OCI-LY7 (cell line): ENCODE results near the gene VWC2L. TPM values are rescaled to one million over a fixed set of nuclear protein-coding genes. Genes with fewer than 3 reads are reported as not detected.

Source experiments
- BruUV-seq: library from RNA; stranded (reverse); fragments of 400-500 nt; replicated peaks from 2 replicates; lab custom pipeline; 2021; lab: Mats Ljungman, UMichigan
- CTCF ChIA-PET: fragments of 300-600 bp; sonication (Branson Sonifier 250); formaldehyde crosslinking; loops from one replicate; lab custom pipeline; 2022; ENCODE audit warnings: antibody characterized with exemption; ENCODE audit not compliant: unreplicated experiment; lab: Charles Lee
- POLR2A ChIA-PET: fragments of 300-600 bp; sonication (Branson Sonifier 250); formaldehyde crosslinking; loops from one replicate; lab custom pipeline; 2022; ENCODE audit warnings: antibody characterized with exemption; lab: Charles Lee
- DNase-seq: peaks from one replicate; pipeline ENCODE4 v3.0.0-alpha.2; 2015; ENCODE audit warnings: low spot score
- H2AFZ ChIP-seq: fragments of 200-600 bp; sonication (generic), shearing (Covaris generic); 2 replicates; pipeline ENCODE4 v1.6.1; 2014; ENCODE audit warnings: mild to moderate bottlenecking, antibody characterized with exemption, low read length, moderate library complexity
- H3K27ac ChIP-seq: fragments of 200-600 bp; sonication (generic); 2 replicates; pipeline ENCODE4 v1.5.1; 2014; ENCODE audit warnings: mixed run types, low read depth, mild to moderate bottlenecking, moderate library complexity, low read length, inconsistent platforms; ENCODE audit not compliant: poor library complexity, severe bottlenecking
- H3K36me3 ChIP-seq: fragments of 200-600 bp; sonication (generic); 2 replicates; pipeline ENCODE4 v1.6.1; 2014; ENCODE audit warnings: mild to moderate bottlenecking, antibody characterized with exemption, low read length, moderate library complexity, mixed read lengths; ENCODE audit not compliant: insufficient read depth
- H3K4me1 ChIP-seq: fragments of 200-600 bp; sonication (generic); 2 replicates; pipeline ENCODE4 v1.5.1; 2014; ENCODE audit warnings: mild to moderate bottlenecking, low read length; ENCODE audit not compliant: insufficient read depth, poor library complexity, severe bottlenecking
- H3K4me2 ChIP-seq: fragments of 200-600 bp; sonication (generic); 2 replicates; pipeline ENCODE4 v1.6.1; 2014; ENCODE audit warnings: mild to moderate bottlenecking, low read length
- H3K4me3 ChIP-seq: fragments of 200-600 bp; sonication (generic); 2 replicates; pipeline ENCODE4 v1.5.1; 2014; ENCODE audit warnings: mild to moderate bottlenecking, low read depth, low read length; ENCODE audit not compliant: poor library complexity, severe bottlenecking
- H3K79me2 ChIP-seq: fragments of 200-600 bp; sonication (generic); 2 replicates; pipeline ENCODE4 v1.6.1; 2016; ENCODE audit warnings: low read depth, mild to moderate bottlenecking, low read length, moderate library complexity, mixed read lengths; ENCODE audit not compliant: insufficient read depth
- H3K9me2 ChIP-seq: fragments of 200-600 bp; sonication (generic); 2 replicates; pipeline ENCODE4 v1.6.1; 2016; ENCODE audit warnings: mild to moderate bottlenecking, low read length, mixed read lengths; ENCODE audit not compliant: insufficient read depth
- H3K9me3 ChIP-seq: fragments of 200-600 bp; sonication (generic); 2 replicates; pipeline ENCODE4 v1.6.1; 2014; ENCODE audit warnings: mild to moderate bottlenecking, mixed run types, low read length, mixed read lengths
- H4K20me1 ChIP-seq: fragments of 200-600 bp; sonication (generic); 2 replicates; pipeline ENCODE4 v1.6.1; 2014; ENCODE audit warnings: mild to moderate bottlenecking, antibody characterized with exemption, low read length, moderate library complexity, mixed read lengths; ENCODE audit not compliant: insufficient read depth
- CTCF ChIP-seq: fragments of 200-600 bp; sonication (generic); conservative IDR thresholded peaks from 2 replicates; pipeline ENCODE4 v1.5.1; 2014; ENCODE audit warnings: mild to moderate bottlenecking, antibody characterized with exemption, low read length, moderate library complexity, mixed read lengths
- EZH2phosphoT487 ChIP-seq: fragments of 200-600 bp; sonication (generic); IDR thresholded peaks from 2 replicates; pipeline ENCODE4 v1.6.1; 2018; ENCODE audit warnings: low read depth, borderline replicate concordance, mild to moderate bottlenecking, mixed run types, antibody characterized with exemption, low read length, moderate library complexity, mixed read lengths
- intact Hi-C: fragments of 100-400 bp; cut with micrococcal nuclease; formaldehyde crosslinking; loops from one replicate; pipeline ENCODE4 v1.10.0; 2022; ENCODE audit not compliant: unreplicated experiment
- total RNA-seq, 2 experiments: library from RNA; depleted of rRNA in 1 of 2; stranded (reverse); fragments of >200 nt in 1 of 2; shearing (Covaris generic) in 1 of 2; gene quantifications; 2 replicates each; pipeline ENCODE4 v1.2.3, GENCODE V29; 2014 to 2022

The VWC2L gene
- total RNA-seq, 2 experiments from 2014 or later, result not detected

- no peak for DNase-seq
- Histone ChIP-seq H3K4me3 (no peak overlapping the region), H3K9me2 (no peaks in the 10 kb centered on the region), H4K20me1 (no peaks in the 10 kb centered on the region), H3K79me2 (no peaks in the 10 kb centered on the region), H3K4me2 (no peak overlapping the region), H3K27ac (no peak overlapping the region), H3K4me1 (no peaks in the 10 kb centered on the region), H3K9me3 (no peaks in the 10 kb centered on the region), H2AFZ (no peak overlapping the region), H3K36me3 (no peaks in the 10 kb centered on the region)
- TF ChIP-seq EZH2phosphoT487, result no peak
- TF ChIP-seq CTCF, result no peak
- POLR2A ChIA-PET, result interaction anchor here (0.6 kb wide), 1 partner anchor 30 kb away, joined by 3 read pairs; no protein-coding TSS in a partner anchor
- CTCF ChIA-PET, result no interaction called here
- no TSS peak for BruUV-seq
- intact Hi-C loops, result no loop called here
Observed at GRCh38 chr2:214367171-214367570, 43.7 kb upstream of the VWC2L start.

GRCh38 chr2:214376618-214377285 is 34.1 kb upstream of the VWC2L start:
- H3K36me3 ChIP-seq, result no peaks in the 10 kb centered on the region
- DNase-seq, result no peak
- ChIA-PET CTCF (no interaction called here), POLR2A (no interaction called here)
- H4K20me1 ChIP-seq, result no peaks in the 10 kb centered on the region
- no peaks in the 10 kb centered on the region for H3K9me3 ChIP-seq
- intact Hi-C loops, result no loop called here
- no peak overlapping the region for H3K27ac ChIP-seq
- H3K4me2 ChIP-seq, result no peak overlapping the region
- BruUV-seq, result no TSS peak
- no peak overlapping the region for H3K4me3 ChIP-seq
- H3K79me2 ChIP-seq, result no peaks in the 10 kb centered on the region
- H3K9me2 ChIP-seq, result no peaks in the 10 kb centered on the region
- TF ChIP-seq EZH2phosphoT487 (no peak), CTCF (no peak)
- H2AFZ ChIP-seq, result no peak overlapping the region
- no peaks in the 10 kb centered on the region for H3K4me1 ChIP-seq

GRCh38 chr2:214377286-214377624 is 33.6 kb upstream of the VWC2L start:
- Histone ChIP-seq H4K20me1 (no peaks in the 10 kb centered on the region), H3K4me1 (no peaks in the 10 kb centered on the region), H3K4me2 (no peak overlapping the region), H3K79me2 (no peaks in the 10 kb centered on the region), H3K36me3 (no peaks in the 10 kb centered on the region), H3K9me2 (no peaks in the 10 kb centered on the region), H2AFZ (no peak overlapping the region), H3K27ac (no peak overlapping the region), H3K4me3 (no peak overlapping the region), H3K9me3 (no peaks in the 10 kb centered on the region)
- ChIA-PET CTCF (no interaction called here), POLR2A (no interaction called here)
- DNase-seq, result no peak
- intact Hi-C loops, result no loop called here
- no peak for TF ChIP-seq EZH2phosphoT487
- TF ChIP-seq CTCF, result no peak
- BruUV-seq, result no TSS peak
